Osteoblast (primary cell): ENCODE data around the gene ENAH. TPM values are rescaled to one million over a fixed set of nuclear protein-coding genes. Genes with fewer than 3 reads are reported as not detected.

Source experiments
- DNase-seq: peaks from one replicate; pipeline ENCODE4 v3.0.0; 2011; ENCODE audit warnings: low spot score, mixed read lengths; ENCODE audit not compliant: insufficient read length; ENCODE audit errors: missing footprints
- H2AFZ ChIP-seq: 2 replicates; pipeline ENCODE4 v1.6.0; 2011; ENCODE audit warnings: mild to moderate bottlenecking, low read length
- H3K27ac ChIP-seq: 2 replicates; pipeline ENCODE4 v1.5.1; 2011; ENCODE audit warnings: mild to moderate bottlenecking, low read depth, low read length, moderate library complexity
- H3K27me3 ChIP-seq: 2 replicates; pipeline ENCODE4 v1.6.0; 2012; ENCODE audit warnings: mild to moderate bottlenecking, control low read depth, inconsistent platforms, low read length, moderate library complexity; ENCODE audit not compliant: insufficient read depth
- H3K36me3 ChIP-seq: 2 replicates; pipeline ENCODE4 v1.5.1; 2011; ENCODE audit warnings: mild to moderate bottlenecking, low read length, control low read depth, moderate library complexity; ENCODE audit not compliant: insufficient read depth
- H3K4me1 ChIP-seq: 2 replicates; pipeline ENCODE4 v1.5.1; 2011; ENCODE audit warnings: mild to moderate bottlenecking, low read length, control low read depth, moderate library complexity; ENCODE audit not compliant: insufficient read depth
- H3K4me2 ChIP-seq: 2 replicates; pipeline ENCODE4 v1.6.0; 2011; ENCODE audit warnings: mild to moderate bottlenecking, low read length; ENCODE audit not compliant: insufficient read depth
- H3K4me3 ChIP-seq: fragments of 200-600 bp; sonication (generic); 3 replicates; pipeline ENCODE4 v1.5.1; 2012; ENCODE audit warnings: mild to moderate bottlenecking, low read length, inconsistent platforms; ENCODE audit not compliant: insufficient read depth
- H3K79me2 ChIP-seq: 2 replicates; pipeline ENCODE4 v1.6.0; 2012; ENCODE audit warnings: mild to moderate bottlenecking, low read length, control low read depth, inconsistent platforms; ENCODE audit not compliant: insufficient read depth
- H3K9me3 ChIP-seq: 2 replicates; pipeline ENCODE4 v1.5.1; 2011; ENCODE audit warnings: low read depth, low read length, control low read depth
- H4K20me1 ChIP-seq: 2 replicates; pipeline ENCODE4 v1.6.0; 2012; ENCODE audit warnings: mild to moderate bottlenecking, low read length, control low read depth; ENCODE audit not compliant: insufficient read depth
- CTCF ChIP-seq: IDR thresholded peaks from 2 replicates; pipeline ENCODE4 v1.5.1; 2011; ENCODE audit warnings: mild to moderate bottlenecking, low read depth, low read length, moderate library complexity; ENCODE audit errors: extremely low read depth
- total RNA-seq: library from RNA; depleted of rRNA; stranded (reverse); fragments of >200 nt; gene quantifications from 2 replicates; pipeline ENCODE4 v1.2.3, GENCODE V29; 2012

ENAH gene
- total RNA-seq, 1 donor = 453 TPM

GRCh38 chr1:225689882-225690459 lies 37.0 kb upstream of the ENAH start:
- H3K36me3 ChIP-seq = no peaks in the 10 kb centered on the region
- no peak overlapping the region for H3K27ac ChIP-seq
- TF ChIP-seq CTCF = no peak
- H3K79me2 ChIP-seq = no peaks in the 10 kb centered on the region
- H2AFZ ChIP-seq = no peak overlapping the region
- peaks cover 37% of the 10 kb centered on the region for H3K4me1 ChIP-seq
- H3K4me3 ChIP-seq = no peak overlapping the region
- no peaks in the 10 kb centered on the region for H3K27me3 ChIP-seq
- no peaks in the 10 kb centered on the region for H4K20me1 ChIP-seq
- no peak for DNase-seq
- no peaks in the 10 kb centered on the region for H3K9me3 ChIP-seq
- no peak overlapping the region for H3K4me2 ChIP-seq

DNA sequence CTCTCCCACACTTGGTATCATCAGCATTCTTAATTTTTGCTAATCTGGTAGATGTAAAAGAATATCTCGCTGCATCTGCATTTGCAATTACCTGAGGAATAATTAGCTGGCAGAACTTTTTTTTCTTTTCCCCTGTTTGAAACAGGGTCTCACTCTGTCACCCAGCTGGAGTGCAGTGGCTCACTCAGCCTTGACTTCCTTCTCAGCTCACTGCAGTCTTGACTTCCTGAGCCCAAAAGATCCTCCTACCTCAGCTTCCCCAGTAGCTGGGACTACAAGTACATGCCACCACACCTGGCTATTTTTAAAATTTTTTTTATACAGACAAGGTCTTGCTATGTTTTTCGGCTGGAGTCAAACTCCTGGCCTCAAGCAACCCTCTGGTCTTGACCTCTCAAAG lies 35.4 kb upstream of the ENAH start:
- H3K4me3 ChIP-seq = no peak overlapping the region
- H2AFZ ChIP-seq = no peak overlapping the region
- H3K27me3 ChIP-seq = no peaks in the 10 kb centered on the region
- H3K9me3 ChIP-seq = no peaks in the 10 kb centered on the region
- H3K79me2 ChIP-seq = no peaks in the 10 kb centered on the region
- DNase-seq = no peak
- H3K36me3 ChIP-seq = no peaks in the 10 kb centered on the region
- TF ChIP-seq CTCF = no peak
- H3K4me1 ChIP-seq = peaks cover 35% of the 10 kb centered on the region
- H3K4me2 ChIP-seq = no peak overlapping the region
- H3K27ac ChIP-seq = no peak overlapping the region
- no peaks in the 10 kb centered on the region for H4K20me1 ChIP-seq

- Histone ChIP-seq H3K4me2 (no peak overlapping the region), H4K20me1 (no peaks in the 10 kb centered on the region), H3K27ac (no peak overlapping the region), H3K9me3 (no peaks in the 10 kb centered on the region), H2AFZ (no peak overlapping the region), H3K4me3 (no peak overlapping the region), H3K36me3 (no peaks in the 10 kb centered on the region), H3K4me1 (peaks cover 19% of the 10 kb centered on the region), H3K27me3 (no peaks in the 10 kb centered on the region), H3K79me2 (no peaks in the 10 kb centered on the region)
- no peak for TF ChIP-seq CTCF
- peak; percentile 78 for DNase-seq
Observed at GRCh38 chr1:225685476-225686176, 32.7 kb upstream of the ENAH start.

GRCh38 chr1:225684741-225685140 lies 31.8 kb upstream of the ENAH start:
- no peak overlapping the region for H3K27ac ChIP-seq
- DNase-seq = no peak
- no peaks in the 10 kb centered on the region for H3K79me2 ChIP-seq
- TF ChIP-seq CTCF = no peak
- H4K20me1 ChIP-seq = no peaks in the 10 kb centered on the region
- H3K9me3 ChIP-seq = no peaks in the 10 kb centered on the region
- no peak overlapping the region for H3K4me3 ChIP-seq
- no peak overlapping the region for H2AFZ ChIP-seq
- no peak overlapping the region for H3K4me2 ChIP-seq
- peaks cover 12% of the 10 kb centered on the region for H3K4me1 ChIP-seq
- no peaks in the 10 kb centered on the region for H3K36me3 ChIP-seq
- H3K27me3 ChIP-seq = no peaks in the 10 kb centered on the region
